Immature natural killer cell (primary cell): ENCODE data around the gene CROCC2. TPM values are rescaled to one million over a fixed set of nuclear protein-coding genes. Genes with fewer than 3 reads are reported as not detected.

Source experiments
- DNase-seq, 3 donors: peaks; one replicate each; pipeline ENCODE4 v3.0.0; 2022; ENCODE audit warnings: mixed read lengths in 1 of 3
- H3K27ac Mint-ChIP-seq, 6 donors: one replicate each; pipeline ENCODE4 v1.8.0; 2020; ENCODE audit warnings: mixed read lengths in 6 of 6, mild to moderate bottlenecking in 5 of 6, inconsistent platforms in 4 of 6, moderate library complexity in 3 of 6
- H3K27me3 Mint-ChIP-seq, 3 donors: one replicate each; pipeline ENCODE4 v1.8.0; 2020 to 2021; ENCODE audit warnings: low read depth in 3 of 3, mild to moderate bottlenecking in 3 of 3, mixed read lengths in 3 of 3, moderate library complexity in 3 of 3, inconsistent platforms in 1 of 3
- H3K36me3 Mint-ChIP-seq, 3 donors: one replicate each; pipeline ENCODE4 v1.8.0; 2020; ENCODE audit warnings: mixed read lengths in 3 of 3, inconsistent platforms in 2 of 3, mild to moderate bottlenecking in 2 of 3
- H3K4me1 Mint-ChIP-seq, 2 donors: one replicate each; pipeline ENCODE4 v1.8.0; 2020; ENCODE audit warnings: inconsistent platforms in 2 of 2, mild to moderate bottlenecking in 2 of 2, mixed read lengths in 2 of 2, moderate library complexity in 1 of 2
- H3K4me3 Mint-ChIP-seq, 5 donors: one replicate each; pipeline ENCODE4 v1.8.0; 2020; ENCODE audit warnings: mild to moderate bottlenecking in 5 of 5, mixed read lengths in 5 of 5, inconsistent platforms in 3 of 5, moderate library complexity in 3 of 5
- H3K9me3 Mint-ChIP-seq, 6 donors: one replicate each; pipeline ENCODE4 v1.8.0; 2020; ENCODE audit warnings: mild to moderate bottlenecking in 6 of 6, mixed read lengths in 6 of 6, inconsistent platforms in 4 of 6, moderate library complexity in 3 of 6
- polyA plus RNA-seq, 3 donors: library from polyadenylated mRNA; unstranded; fragments of 300-500 nt; fragmentation: Illumina TruSeq; gene quantifications; one replicate each; pipeline ENCODE4 v1.2.3, GENCODE V29; 2021

The CROCC2 gene
- not detected for polyA plus RNA-seq

DNA sequence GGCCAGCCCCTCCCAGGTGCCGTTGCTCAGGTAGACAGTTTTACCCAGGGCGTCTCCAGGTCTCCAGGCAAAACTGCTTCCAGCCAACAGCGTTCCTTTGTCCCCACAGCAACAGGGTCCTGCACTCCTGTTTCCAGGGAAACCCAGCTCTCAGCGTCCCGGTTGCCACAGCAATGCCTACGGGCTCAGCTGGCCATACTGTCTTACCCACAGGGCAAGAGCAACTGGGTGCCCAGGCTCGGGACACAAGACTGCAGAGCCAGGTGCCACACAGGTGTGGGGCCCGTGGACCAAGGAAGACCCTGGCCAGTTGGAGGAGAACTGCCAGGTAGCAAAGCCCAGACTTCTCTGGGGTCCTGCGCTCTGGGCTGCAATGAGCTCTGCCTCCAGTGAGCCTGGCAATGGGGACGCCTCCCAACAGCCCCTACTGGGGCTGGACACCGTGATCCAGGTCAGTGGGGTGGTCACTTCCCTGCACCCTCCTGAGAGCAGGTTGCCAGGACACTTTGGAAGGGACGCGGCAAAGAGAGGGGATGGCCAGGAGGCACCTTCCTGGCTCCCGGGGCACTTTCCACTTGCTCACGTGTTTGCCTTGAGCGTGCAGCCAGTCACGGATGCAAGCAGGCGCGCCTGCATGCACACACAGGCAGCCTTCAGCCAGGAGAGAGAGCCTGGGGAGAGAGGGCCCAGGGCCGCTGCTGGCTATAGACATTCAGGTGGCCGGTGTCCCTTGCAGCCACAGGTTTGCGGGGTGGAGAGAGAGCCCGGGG lies at the start of gene CROCC2:
TSS of gene CROCC2 (plus strand) at position 196 of the 770 bp plus-strand sequence. CDS start at position 374, 178 bp downstream.
- H3K36me3 Mint-ChIP-seq = no peaks in the 10 kb centered on the region

DNA sequence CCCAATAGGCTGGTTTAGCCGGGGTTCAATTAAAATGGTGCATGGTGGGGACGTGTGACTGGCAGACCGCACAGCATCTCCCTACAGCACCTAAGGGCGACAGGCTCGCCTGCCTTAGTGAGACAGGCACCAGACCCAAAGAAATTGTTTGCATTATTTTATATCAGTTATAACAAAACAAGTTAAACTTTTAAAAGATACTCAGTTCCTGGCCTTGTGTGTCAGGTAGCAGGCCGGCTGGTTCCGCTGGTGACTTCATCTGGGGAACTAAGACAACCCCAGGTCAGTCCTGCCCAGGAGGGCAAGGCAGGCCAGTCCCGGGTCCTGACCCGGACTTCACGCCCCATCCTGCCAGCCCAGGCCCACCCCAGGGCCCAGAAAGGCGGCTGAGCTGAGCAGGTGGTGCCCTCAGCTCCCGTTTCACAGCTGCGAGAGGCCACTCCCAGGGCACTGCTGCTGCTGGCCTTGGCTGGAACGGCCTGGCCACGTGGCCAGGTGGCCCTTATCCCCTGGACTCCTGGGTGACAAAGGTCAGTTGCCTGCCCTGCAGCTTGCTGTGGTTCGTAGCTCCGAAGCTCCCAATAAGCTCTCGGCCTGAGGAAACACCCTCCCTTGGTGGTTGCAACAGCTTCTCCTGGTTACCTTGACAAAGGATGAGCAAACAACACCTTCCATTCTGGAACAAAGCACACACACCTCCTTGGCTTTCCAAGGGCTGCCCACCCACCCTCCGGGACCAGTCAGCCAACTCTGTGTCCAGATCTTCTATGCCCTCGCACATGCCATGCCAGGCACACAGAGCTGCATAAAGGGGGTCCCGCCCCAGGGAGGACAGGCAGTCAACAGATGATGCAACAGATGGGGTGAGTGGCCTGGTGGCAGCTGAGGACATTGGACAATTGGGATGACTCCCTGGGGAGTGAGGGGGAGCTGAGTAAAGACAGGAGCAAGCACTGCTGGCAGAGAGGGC lies 48.8 kb upstream of the CROCC2 start:
- DNase-seq = no peak
- Mint-ChIP-seq H3K27ac (no peak overlapping the region), H3K4me1 (no peaks in the 10 kb centered on the region), H3K9me3 (peaks cover 0 to 6% (median 1%) of the 10 kb centered on the region in 6 donors), H3K36me3 (peaks cover 0 to 4% (median 0%) of the 10 kb centered on the region in 3 donors), H3K4me3 (no peak overlapping the region), H3K27me3 (peaks cover 0 to 2% (median 0%) of the 10 kb centered on the region in 3 donors)

More for the DNA sequence above, at the start of gene CROCC2:
- H3K27me3 Mint-ChIP-seq = peaks cover 0 to 4% (median 2%) of the 10 kb centered on the region in 3 donors
- no peak within 1 kb of the TSS for H3K4me3 Mint-ChIP-seq
- H3K4me1 Mint-ChIP-seq = no peaks in the 10 kb centered on the region
- no peaks in the 10 kb centered on the region for H3K9me3 Mint-ChIP-seq
- H3K27ac Mint-ChIP-seq = no peak within 1 kb of the TSS
- DNase-seq = no peak

DNA sequence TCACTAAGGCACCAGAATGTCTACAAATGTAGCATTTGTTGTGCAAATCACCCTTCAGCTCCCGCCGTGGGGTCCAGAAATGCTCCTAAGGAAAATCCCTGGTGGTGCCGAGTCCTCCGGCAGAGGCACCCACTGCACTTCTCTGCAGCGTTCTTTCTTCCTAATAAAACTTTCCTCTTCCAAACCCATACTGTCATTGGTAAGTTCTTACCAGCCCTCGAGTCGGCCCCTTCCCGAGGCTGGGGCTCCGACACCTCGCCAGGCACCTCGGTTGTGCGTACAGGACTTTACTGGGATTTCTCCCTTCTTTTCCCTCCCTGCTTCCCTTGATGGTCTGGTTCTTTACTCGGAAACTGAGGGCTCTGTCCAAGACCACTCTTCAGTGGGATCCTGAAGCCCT lies 47.8 kb upstream of the CROCC2 start:
- peaks cover 0 to 6% (median 1%) of the 10 kb centered on the region in 6 donors for H3K9me3 Mint-ChIP-seq

DNA sequence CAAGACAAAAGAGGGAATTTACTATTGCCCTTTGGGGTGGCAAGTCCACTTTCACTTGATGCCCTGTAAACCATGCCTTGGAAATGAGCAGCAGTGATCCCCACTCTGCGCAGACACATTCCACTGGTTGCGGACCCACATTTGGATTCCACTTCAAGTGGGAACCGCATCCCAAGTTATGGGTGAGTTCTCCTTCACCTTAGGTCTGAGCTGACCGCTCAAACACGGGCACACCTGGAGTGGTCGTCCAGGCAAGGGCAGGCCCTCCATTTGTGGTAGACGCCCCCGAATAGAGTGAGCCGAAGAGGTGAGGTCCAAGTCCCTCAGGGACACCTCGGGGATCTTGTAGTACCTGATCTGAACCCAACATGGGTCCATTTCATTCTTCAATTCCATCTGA lies 47.3 kb upstream of the CROCC2 start:
- no peak overlapping the region for H3K27ac Mint-ChIP-seq
- peaks cover 0 to 2% (median 0%) of the 10 kb centered on the region in 3 donors for H3K27me3 Mint-ChIP-seq
- peaks cover 0 to 4% (median 0%) of the 10 kb centered on the region in 3 donors for H3K36me3 Mint-ChIP-seq
- no peak for DNase-seq
- H3K4me3 Mint-ChIP-seq = no peak overlapping the region
- no peaks in the 10 kb centered on the region for H3K4me1 Mint-ChIP-seq
- H3K9me3 Mint-ChIP-seq = peaks cover 0 to 6% (median 1%) of the 10 kb centered on the region in 6 donors

More for the DNA sequence above, 47.8 kb upstream of the CROCC2 start:
- no peak overlapping the region for H3K4me3 Mint-ChIP-seq
- H3K36me3 Mint-ChIP-seq = peaks cover 0 to 4% (median 0%) of the 10 kb centered on the region in 3 donors
- H3K4me1 Mint-ChIP-seq = no peaks in the 10 kb centered on the region
- peaks cover 0 to 2% (median 0%) of the 10 kb centered on the region in 3 donors for H3K27me3 Mint-ChIP-seq
- no peak overlapping the region for H3K27ac Mint-ChIP-seq
- no peak for DNase-seq

DNA sequence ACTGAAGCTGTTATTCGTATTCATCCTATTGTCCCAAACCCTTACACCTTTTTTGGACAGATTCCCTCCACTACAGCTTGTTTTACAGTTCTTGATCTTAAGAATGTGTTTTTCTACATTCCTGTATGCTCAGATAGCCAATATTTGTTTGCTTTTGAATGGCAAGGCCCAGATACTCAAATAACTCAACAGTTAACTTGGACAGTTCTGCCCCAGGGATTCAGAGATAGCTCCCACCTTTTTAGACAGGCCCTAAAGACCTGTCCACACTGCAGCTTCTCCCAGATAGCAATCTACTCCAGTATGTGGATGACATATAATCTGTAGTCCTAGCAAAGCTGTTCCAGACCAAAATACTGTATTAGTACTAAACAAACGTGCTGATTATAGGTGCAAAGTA lies 44.6 kb upstream of the CROCC2 start:
- Mint-ChIP-seq H3K4me1 (peaks cover 0 to 13% of the 10 kb centered on the region in 2 donors), H3K27ac (no peak overlapping the region), H3K9me3 (no peaks in the 10 kb centered on the region), H3K27me3 (peaks cover 0 to 6% (median 5%) of the 10 kb centered on the region in 3 donors), H3K4me3 (no peak overlapping the region), H3K36me3 (no peaks in the 10 kb centered on the region)
- DNase-seq = no peak

DNA sequence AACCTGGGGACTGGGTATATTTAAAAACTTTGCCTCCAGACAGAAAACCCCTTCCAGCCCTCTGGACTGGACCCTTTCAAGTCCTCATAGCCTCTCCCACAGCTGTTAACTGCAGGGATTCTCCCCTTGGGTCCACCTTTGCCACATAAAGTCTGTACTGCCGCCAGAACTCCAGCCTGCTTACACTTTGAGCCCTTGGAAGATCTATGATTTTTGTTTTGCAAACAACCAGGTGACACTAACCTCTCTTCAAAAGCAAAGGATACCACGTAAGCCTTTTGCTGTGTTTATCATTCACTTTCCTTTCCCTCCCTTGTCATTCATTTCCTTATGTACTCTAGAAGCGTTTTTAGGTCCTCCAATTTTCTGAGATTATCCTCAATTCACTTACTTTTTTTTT lies 41.7 kb upstream of the CROCC2 start:
- H3K27me3 Mint-ChIP-seq = peaks cover 2 to 6% (median 5%) of the 10 kb centered on the region in 3 donors
- H3K36me3 Mint-ChIP-seq = no peaks in the 10 kb centered on the region
- no peak overlapping the region for H3K4me3 Mint-ChIP-seq
- H3K27ac Mint-ChIP-seq = no peak overlapping the region
- H3K9me3 Mint-ChIP-seq = no peaks in the 10 kb centered on the region
- no peak for DNase-seq
- H3K4me1 Mint-ChIP-seq = peaks cover 0 to 13% of the 10 kb centered on the region in 2 donors

DNA sequence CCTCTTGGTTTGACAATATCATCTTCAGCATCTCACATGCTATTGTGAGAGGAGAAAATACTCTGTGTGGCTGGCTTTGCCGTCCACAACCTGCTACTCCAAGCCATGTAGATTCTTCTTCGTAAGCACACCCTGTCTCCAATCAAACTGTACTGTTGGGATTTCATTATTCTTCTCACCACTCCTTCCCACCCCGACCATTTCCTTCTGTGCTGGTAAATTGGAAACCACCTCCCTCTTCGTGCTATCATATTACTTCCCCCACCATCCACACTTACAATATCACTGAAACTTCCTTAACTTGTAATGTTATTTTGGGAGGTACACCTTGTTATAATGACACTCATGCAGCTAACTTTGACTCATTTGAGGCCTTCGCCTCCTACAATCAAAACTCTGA lies 40.7 kb upstream of the CROCC2 start:
- Mint-ChIP-seq H3K27me3 (peaks cover 2 to 6% (median 5%) of the 10 kb centered on the region in 3 donors), H3K36me3 (no peaks in the 10 kb centered on the region), H3K4me3 (peak overlapping the region in 1 of 5 donors; percentile 19), H3K4me1 (peaks cover 0 to 13% of the 10 kb centered on the region in 2 donors), H3K27ac (no peak overlapping the region), H3K9me3 (no peaks in the 10 kb centered on the region)
- no peak for DNase-seq

- no peak for DNase-seq
- Mint-ChIP-seq H3K4me3 (no peak within 1 kb of the TSS), H3K27ac (no peak within 1 kb of the TSS), H3K36me3 (no peaks in the 10 kb centered on the region), H3K9me3 (no peaks in the 10 kb centered on the region), H3K27me3 (peaks cover 2 to 6% (median 5%) of the 10 kb centered on the region in 3 donors), H3K4me1 (peaks cover 0 to 13% of the 10 kb centered on the region in 2 donors)
These were observed 37.6 kb upstream of the CROCC2 start, which contains the start of gene AGXT for GRCh38 chr2:240868286-240869108. Gene AGXT, plus strand, starts transcription at chr2:240868824. Its CDS starts 42 bp downstream, at chr2:240868866.

DNA sequence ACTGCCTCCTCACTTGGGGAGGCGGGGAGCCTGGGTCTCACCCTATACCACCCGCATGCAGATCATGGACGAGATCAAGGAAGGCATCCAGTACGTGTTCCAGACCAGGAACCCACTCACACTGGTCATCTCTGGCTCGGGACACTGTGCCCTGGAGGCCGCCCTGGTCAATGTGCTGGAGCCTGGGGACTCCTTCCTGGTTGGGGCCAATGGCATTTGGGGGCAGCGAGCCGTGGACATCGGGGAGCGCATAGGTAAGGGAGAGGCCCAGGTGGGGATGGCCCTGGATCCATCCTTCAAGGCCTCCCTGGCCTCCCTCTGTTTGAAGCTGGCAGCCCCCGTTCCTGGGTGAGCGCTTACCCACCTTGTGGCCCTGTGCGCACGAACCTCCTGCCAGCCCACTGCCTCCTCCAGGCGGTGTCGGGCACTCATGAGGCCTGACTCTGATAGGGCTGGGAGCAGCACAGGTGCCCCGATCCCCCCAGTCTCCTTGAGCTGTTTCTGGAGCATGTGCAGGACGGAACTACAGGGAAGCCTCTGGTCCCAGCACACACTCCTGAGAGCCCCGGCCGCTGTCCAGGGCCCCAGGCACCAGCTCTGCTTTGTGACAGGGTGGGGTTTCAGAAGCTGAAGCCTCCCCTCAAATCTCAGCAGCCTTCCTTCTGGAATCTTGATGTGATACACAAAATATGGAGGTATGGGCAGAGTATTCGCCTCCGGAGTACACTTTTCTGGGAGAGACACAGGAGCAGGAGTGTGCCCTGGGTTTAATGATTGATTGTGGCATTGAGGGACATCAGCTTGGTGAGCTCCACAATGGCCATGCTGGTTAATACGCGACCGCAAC lies 36.8 kb upstream of the CROCC2 start:
- peaks cover 2 to 6% (median 5%) of the 10 kb centered on the region in 3 donors for H3K27me3 Mint-ChIP-seq
- peaks cover 0 to 13% of the 10 kb centered on the region in 2 donors for H3K4me1 Mint-ChIP-seq
- H3K9me3 Mint-ChIP-seq = no peaks in the 10 kb centered on the region
- H3K27ac Mint-ChIP-seq = no peak overlapping the region
- no peak for DNase-seq
- H3K4me3 Mint-ChIP-seq = no peak overlapping the region
- no peaks in the 10 kb centered on the region for H3K36me3 Mint-ChIP-seq

DNA sequence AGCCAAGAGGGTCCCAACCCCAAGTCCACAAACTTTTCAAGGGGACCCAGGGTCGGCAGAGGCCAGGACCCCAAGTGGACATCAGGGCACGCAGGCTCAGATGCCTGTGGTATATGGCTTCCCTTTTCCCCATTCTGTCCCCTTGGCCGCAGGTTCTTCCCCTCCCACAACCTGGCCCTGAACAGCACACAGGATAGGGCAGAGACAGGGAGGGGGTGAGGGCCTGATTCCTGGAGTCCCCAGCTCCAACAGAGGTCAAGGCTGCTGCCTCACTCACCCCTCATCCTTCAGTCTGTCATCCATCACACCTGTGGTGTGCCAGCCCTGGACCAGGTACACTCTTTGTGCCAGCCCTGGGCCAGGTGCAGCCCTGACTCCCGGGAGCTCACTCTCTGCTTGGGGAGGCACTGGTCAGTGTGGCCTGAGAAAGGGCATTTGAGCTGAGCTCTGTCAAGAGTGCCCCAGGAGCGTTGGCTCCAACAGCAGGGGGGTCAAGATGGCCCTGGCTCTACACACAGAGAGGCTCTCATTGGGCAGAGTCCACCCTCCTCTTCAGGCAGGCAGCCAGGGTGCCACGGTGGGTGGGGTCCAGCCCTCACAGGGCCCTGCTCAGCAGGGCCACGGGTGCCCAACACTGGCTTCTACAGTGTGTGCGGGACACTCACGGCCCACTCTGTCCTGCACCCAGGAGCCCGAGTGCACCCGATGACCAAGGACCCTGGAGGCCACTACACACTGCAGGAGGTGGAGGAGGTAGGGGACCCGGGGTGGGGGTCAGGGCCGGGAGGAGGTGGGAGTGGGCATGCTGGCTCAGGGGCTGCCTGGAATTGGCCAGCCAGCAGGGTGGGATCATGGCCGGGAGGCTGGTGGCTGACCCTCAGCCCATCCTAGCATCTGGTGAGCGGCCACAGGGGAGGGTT lies 35.9 kb upstream of the CROCC2 start:
- no peak overlapping the region for H3K4me3 Mint-ChIP-seq
- no peak overlapping the region for H3K27ac Mint-ChIP-seq
- H3K9me3 Mint-ChIP-seq = no peaks in the 10 kb centered on the region
- no peak for DNase-seq
- H3K4me1 Mint-ChIP-seq = peaks cover 0 to 11% of the 10 kb centered on the region in 2 donors
- no peaks in the 10 kb centered on the region for H3K36me3 Mint-ChIP-seq
- H3K27me3 Mint-ChIP-seq = peaks cover 2 to 6% (median 5%) of the 10 kb centered on the region in 3 donors

- Mint-ChIP-seq H3K4me3 (no peak overlapping the region), H3K27me3 (peaks cover 1 to 2% (median 2%) of the 10 kb centered on the region in 3 donors), H3K4me1 (peaks cover 0 to 1% of the 10 kb centered on the region in 2 donors), H3K9me3 (no peaks in the 10 kb centered on the region), H3K27ac (no peak overlapping the region), H3K36me3 (no peaks in the 10 kb centered on the region)
- no peak for DNase-seq
These were observed 34.8 kb upstream of the CROCC2 start for GRCh38 chr2:240871071-240871958.
